IPS-20b (cell line): ENCODE results near the gene CBLB.

Experiments
- H3K27ac ChIP-seq: one replicate; pipeline ENCODE4 v1.5.1; 2013; ENCODE audit warnings: low read length
- H3K27me3 ChIP-seq: 2 replicates; pipeline ENCODE4 v1.6.1; 2013; ENCODE audit warnings: mild to moderate bottlenecking, low read length, inconsistent platforms; ENCODE audit not compliant: insufficient read depth
- H3K36me3 ChIP-seq: 2 replicates; pipeline ENCODE4 v1.6.1; 2013; ENCODE audit warnings: low read depth, mild to moderate bottlenecking, inconsistent platforms, low read length, moderate library complexity; ENCODE audit not compliant: insufficient read depth
- H3K4me1 ChIP-seq: 2 replicates; pipeline ENCODE4 v1.6.1; 2013; ENCODE audit warnings: mild to moderate bottlenecking, control low read depth, inconsistent platforms, low read length, moderate library complexity; ENCODE audit not compliant: insufficient read depth
- H3K4me3 ChIP-seq: 2 replicates; pipeline ENCODE4 v1.5.1; 2013; ENCODE audit warnings: mild to moderate bottlenecking, low read length, inconsistent platforms
- H3K9ac ChIP-seq: 2 replicates; pipeline ENCODE4 v1.6.1; 2013; ENCODE audit warnings: low read depth, mild to moderate bottlenecking, inconsistent platforms, low read length, moderate library complexity
- H3K9me3 ChIP-seq: 2 replicates; pipeline ENCODE4 v1.6.1; 2013; ENCODE audit warnings: mild to moderate bottlenecking, low read depth, low read length, inconsistent platforms; ENCODE audit not compliant: insufficient read depth

CBLB gene

DNA sequence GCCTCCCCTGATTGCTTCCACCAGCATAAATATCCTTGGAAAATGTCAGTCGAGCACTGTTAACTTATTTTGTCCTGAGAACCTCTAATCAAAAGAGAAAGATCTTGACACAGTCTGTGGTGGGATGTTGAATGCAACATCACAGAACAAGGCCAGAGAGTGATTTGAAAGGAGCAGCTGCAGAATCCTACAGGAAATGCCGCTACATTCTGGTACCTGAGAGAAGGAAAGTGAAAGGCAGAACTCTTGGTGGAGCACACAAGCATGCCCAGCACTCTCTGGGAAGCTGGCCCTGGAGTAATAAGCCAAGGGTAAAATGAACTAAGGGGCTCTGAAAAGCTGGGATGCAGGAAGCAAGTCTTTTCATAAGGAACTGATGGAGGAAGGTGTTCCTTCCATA is 75.8 kb downstream of the CBLB start:
- H3K27ac ChIP-seq, result no peak overlapping the region
- peaks cover 17% of the 10 kb centered on the region; the same call in 1 of the 2 replicates for H3K4me1 ChIP-seq
- no peak overlapping the region for H3K9ac ChIP-seq
- H3K9me3 ChIP-seq, result no peaks in the 10 kb centered on the region; the same call in 1 of the 2 replicates
- no peaks in the 10 kb centered on the region for H3K36me3 ChIP-seq
- no peaks in the 10 kb centered on the region for H3K27me3 ChIP-seq
- H3K4me3 ChIP-seq, result no peak overlapping the region

DNA sequence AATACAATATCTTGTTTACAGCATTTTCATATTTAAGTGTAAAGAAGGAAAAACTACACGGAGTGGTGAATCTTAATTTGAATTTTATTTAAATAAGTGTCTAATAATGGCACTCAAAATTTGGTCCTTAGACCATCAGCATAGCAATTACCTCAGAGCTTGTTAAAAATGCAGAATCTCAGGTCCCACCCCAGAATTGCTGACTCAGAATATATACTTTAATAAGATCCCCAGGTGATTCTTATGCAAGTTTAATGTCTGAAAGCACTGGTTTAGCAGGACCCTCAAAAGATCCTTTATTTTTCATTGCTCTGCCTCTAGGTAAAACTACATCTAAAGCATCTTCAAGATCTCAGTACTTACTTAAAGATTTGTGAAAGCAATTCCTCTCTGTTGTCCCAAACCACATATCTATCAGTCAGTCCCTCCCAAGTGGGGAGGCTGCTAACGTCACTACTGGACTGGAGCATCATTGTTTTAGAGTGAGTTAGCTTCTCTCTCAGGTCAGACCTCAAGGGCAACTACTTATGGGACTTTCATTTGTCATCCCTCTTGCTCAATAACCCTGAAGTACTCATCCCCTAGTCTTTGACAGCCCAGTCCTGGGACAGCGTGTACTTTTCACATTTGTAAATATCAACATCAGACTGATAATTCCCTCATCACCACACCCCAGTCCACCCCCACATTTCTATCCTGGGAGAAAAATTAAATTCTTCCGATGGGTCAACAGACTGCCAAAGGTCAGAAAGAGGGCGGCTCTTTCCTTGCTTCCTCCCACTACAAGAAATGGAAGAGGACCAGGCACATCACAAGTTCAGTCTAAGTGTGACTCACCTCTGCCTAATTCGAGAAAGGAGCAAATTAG is 76.7 kb downstream of the CBLB start:
- Histone ChIP-seq H3K27ac (no peak overlapping the region), H3K36me3 (no peaks in the 10 kb centered on the region), H3K27me3 (no peaks in the 10 kb centered on the region), H3K4me3 (no peak overlapping the region), H3K9me3 (no peaks in the 10 kb centered on the region; the same call in 1 of the 2 replicates), H3K4me1 (peaks cover 13% of the 10 kb centered on the region; the same call in 1 of the 2 replicates), H3K9ac (no peak overlapping the region)

DNA sequence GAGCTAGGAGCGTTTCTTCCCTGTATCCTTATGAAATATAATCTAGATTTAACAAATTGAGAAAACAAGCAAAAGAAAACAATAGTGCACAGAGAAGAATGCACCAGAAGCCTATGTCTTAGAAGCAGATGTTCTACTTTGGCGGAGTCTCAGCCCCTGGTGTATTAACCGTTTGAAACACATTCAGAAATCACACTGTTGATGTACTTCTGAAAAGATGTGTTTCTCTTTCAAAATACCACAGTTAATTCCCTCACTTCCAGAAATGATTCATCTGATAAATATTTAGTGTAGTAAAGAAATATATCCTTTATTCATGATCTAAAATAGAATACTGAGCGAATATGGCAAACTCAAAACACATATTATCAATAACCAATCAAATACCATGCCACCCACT is 77.7 kb downstream of the CBLB start:
- H3K9ac ChIP-seq, result no peak overlapping the region
- no peak overlapping the region for H3K4me3 ChIP-seq
- no peaks in the 10 kb centered on the region; the same call in 1 of the 2 replicates for H3K9me3 ChIP-seq
- H3K36me3 ChIP-seq, result no peaks in the 10 kb centered on the region
- H3K4me1 ChIP-seq, result peaks cover 15% of the 10 kb centered on the region; the same call in 1 of the 2 replicates
- H3K27me3 ChIP-seq, result no peaks in the 10 kb centered on the region
- no peak overlapping the region for H3K27ac ChIP-seq

DNA sequence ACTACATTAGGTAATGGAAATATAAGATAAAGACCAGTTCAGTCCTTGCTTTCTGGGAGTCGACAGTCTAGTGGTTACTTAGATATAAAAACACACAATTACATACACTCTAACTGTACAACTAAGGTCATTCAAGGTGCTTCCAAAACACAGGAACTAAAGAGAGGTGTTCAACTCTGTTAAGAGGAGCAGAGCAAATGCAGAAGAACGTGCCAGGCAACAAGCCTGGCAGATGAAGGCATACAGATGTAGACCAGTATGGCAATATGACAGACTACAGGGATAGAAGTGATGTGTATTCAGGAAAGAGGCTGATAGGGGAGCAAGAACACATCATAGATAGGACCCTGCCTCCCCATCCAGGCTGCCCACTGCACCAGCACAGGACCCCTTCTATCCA is 78.3 kb downstream of the CBLB start:
- Histone ChIP-seq H3K9ac (no peak overlapping the region), H3K27me3 (no peaks in the 10 kb centered on the region), H3K9me3 (no peaks in the 10 kb centered on the region), H3K27ac (no peak overlapping the region), H3K4me3 (no peak overlapping the region), H3K4me1 (peaks cover 15% of the 10 kb centered on the region; the same call in 1 of the 2 replicates), H3K36me3 (no peaks in the 10 kb centered on the region)

DNA sequence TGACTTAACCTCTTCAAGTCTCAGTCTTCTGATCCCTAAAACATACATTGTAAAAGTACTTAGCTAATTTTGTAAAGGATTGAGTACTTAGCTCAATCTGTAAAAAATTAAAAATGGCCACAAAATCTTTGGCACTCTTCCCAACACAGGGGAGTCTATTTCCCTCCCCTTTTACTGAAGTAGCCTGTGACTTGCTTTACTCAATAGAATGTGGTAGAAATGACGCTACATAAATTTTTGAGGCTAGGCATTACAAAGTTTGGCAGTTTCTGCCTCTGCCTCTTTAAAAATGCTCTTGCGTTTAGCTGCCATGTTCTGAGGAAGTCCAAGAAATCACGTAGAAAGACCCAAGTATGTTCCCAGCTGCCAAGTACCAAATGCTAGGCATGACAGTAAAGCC is 80.2 kb downstream of the CBLB start:
- Histone ChIP-seq H3K27ac (no peak overlapping the region), H3K36me3 (no peaks in the 10 kb centered on the region), H3K9me3 (no peaks in the 10 kb centered on the region)

DNA sequence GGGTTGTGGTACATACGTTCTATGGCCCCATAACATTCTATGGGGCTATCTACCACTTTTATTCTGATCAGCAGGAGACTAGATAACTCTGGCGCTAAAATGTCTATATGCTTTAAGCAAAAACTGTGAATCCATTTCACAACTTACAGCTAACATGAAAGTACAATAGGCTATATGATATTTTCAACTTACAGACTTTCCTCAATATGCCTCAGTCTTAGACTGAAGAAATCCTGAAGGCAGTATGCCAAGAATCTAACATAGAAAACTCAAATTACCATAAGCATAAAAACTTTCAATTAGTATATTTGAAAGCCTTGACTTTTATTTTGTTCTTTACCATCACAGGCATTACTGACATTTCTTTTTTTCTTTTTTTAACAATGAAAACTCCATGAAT is 81.4 kb downstream of the CBLB start:
- Histone ChIP-seq H3K4me1 (peaks cover 9% of the 10 kb centered on the region; the same call in 1 of the 2 replicates), H3K27ac (no peak overlapping the region), H3K9ac (no peak overlapping the region), H3K27me3 (no peaks in the 10 kb centered on the region), H3K9me3 (no peaks in the 10 kb centered on the region), H3K36me3 (no peaks in the 10 kb centered on the region), H3K4me3 (no peak overlapping the region)

More for the DNA sequence above, 80.2 kb downstream of the CBLB start:
- Histone ChIP-seq H3K9ac (no peak overlapping the region), H3K4me3 (no peak overlapping the region), H3K4me1 (peaks cover 15% of the 10 kb centered on the region; the same call in 1 of the 2 replicates), H3K27me3 (no peaks in the 10 kb centered on the region)

DNA sequence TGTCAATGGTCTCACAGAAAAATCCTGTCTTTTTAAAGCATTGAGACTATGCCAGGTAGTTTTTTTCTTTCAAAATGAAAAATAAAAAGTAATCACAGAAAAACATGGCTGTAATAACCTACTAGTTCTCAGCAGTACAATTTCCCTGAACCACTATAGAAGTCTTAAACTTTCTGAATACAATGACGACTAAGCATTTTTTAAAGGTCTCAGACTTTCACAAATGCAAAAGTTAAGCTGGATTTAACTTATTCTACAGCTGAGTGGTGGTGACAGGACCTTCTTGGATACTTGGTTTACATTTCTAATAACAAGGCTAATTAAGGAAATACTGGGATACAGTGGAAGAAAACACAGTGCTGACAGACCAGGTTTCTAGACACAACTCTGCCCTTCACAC is 81.8 kb downstream of the CBLB start:
- Histone ChIP-seq H3K9ac (no peak overlapping the region), H3K9me3 (no peaks in the 10 kb centered on the region), H3K36me3 (no peaks in the 10 kb centered on the region), H3K4me1 (peaks cover 4% of the 10 kb centered on the region; the same call in 1 of the 2 replicates), H3K4me3 (no peak overlapping the region), H3K27ac (no peak overlapping the region), H3K27me3 (no peaks in the 10 kb centered on the region)

DNA sequence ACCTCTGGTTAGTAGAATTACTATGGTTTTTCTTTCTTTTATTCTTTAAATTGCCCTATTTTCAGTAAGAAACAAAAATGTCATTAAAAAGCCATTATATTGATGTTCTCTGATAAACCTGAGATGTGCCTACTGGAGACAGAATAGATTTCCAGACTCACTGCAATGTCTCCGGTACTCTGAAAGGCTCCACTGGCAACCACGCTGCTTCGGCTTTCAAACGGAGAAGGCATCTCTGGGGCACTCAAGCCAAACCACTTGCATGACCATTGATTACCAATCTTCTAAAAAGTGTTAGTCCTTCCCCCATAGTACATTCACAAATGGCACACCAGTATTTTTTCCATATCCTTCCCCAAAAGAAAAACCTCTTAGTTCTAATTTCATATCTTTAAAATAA is 82.6 kb downstream of the CBLB start:
- no peaks in the 10 kb centered on the region for H3K36me3 ChIP-seq
- H3K27ac ChIP-seq, result no peak overlapping the region
- H3K9me3 ChIP-seq, result no peaks in the 10 kb centered on the region
- H3K4me3 ChIP-seq, result no peak overlapping the region
- H3K4me1 ChIP-seq, result peaks cover 4% of the 10 kb centered on the region; the same call in 1 of the 2 replicates
- H3K9ac ChIP-seq, result no peak overlapping the region
- H3K27me3 ChIP-seq, result no peaks in the 10 kb centered on the region

DNA sequence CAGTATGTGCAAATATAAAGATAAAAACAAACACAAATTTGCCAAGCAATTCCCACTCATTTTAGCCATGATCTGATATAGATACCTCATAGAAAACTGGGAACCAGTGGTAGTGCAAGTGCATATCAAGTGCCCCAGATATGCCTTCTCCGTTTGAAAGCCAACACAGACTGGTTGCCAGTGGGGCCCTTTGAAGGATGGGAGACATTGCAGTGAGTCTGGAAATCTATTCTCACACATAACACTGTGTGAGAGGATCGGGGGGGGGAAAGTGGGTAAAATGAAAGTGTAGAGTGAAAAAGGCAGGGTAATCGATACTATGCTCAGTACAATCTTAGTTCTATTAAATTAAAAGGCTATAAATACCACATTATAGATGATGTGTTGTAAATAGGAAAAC is 83.0 kb downstream of the CBLB start:
- Histone ChIP-seq H3K27me3 (no peaks in the 10 kb centered on the region), H3K9ac (no peak overlapping the region), H3K27ac (no peak overlapping the region), H3K36me3 (no peaks in the 10 kb centered on the region), H3K4me1 (peaks cover 4% of the 10 kb centered on the region; the same call in 1 of the 2 replicates), H3K4me3 (no peak overlapping the region), H3K9me3 (no peaks in the 10 kb centered on the region)

DNA sequence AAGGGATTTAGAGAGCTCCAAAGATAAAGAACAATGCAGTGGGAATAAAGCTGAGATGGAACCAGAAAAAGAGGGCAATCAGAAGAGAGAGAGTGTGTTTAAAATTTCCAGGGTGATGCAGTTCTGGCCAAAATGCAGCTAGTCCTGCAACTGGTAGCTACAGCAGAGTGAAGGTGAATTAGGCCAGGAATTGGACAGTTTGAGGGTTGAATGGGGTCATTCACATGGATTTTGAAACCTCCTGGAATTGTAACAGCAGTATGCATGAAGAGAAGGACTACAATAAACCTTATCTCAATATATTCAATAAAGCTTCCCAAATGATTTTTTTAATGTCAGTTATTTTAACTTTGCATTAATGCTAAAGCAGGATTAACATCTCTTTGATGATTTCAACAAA is 85.2 kb downstream of the CBLB start:
- Histone ChIP-seq H3K36me3 (no peaks in the 10 kb centered on the region), H3K4me3 (no peak overlapping the region), H3K9me3 (no peaks in the 10 kb centered on the region), H3K9ac (no peak overlapping the region), H3K4me1 (peaks cover 4% of the 10 kb centered on the region; the same call in 1 of the 2 replicates), H3K27ac (no peak overlapping the region), H3K27me3 (no peaks in the 10 kb centered on the region)

DNA sequence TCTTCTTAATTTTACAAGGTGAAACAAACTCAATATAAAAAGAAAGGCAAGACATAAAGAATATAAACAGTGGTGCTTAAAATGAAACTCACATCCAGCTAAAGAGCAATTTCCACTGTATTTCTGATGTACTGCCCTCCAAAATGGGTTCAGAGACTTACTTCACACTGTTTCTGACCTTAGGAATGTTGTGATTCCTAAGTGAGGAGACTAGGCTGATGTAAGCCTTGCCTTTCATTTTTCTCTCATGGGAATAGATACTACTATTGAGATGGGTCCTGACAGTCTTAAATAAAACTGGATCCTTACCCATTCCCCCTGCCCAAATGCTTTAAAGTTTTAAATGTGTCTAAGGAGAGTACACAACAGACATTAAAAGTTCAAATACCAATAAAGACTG is 86.9 kb downstream of the CBLB start:
- no peak overlapping the region for H3K27ac ChIP-seq
- H3K4me3 ChIP-seq, result no peak overlapping the region
- H3K36me3 ChIP-seq, result no peaks in the 10 kb centered on the region
- H3K9me3 ChIP-seq, result no peaks in the 10 kb centered on the region
- H3K9ac ChIP-seq, result no peak overlapping the region
- no peaks in the 10 kb centered on the region for H3K4me1 ChIP-seq
- H3K27me3 ChIP-seq, result no peaks in the 10 kb centered on the region

DNA sequence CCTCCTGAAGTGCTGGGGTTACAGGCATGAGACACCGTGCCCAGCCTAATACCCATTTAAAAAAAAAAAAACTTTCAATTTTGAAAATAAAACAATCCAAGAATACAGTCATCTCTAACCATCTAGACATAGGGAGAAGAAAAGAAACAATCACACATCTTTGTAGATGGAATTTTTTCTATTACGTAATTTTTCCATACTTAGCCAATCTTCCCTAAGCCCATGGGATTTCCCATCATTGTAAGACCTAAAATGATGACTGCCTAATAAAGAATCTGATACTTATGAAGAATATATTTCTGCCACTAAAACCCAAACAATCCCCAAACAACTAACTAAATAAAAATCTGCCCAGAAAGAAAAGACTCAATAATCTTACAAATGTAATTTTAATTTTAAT is 88.7 kb downstream of the CBLB start:
- no peak overlapping the region for H3K9ac ChIP-seq
- H3K27me3 ChIP-seq, result no peaks in the 10 kb centered on the region
- H3K9me3 ChIP-seq, result no peaks in the 10 kb centered on the region
- no peak overlapping the region for H3K4me3 ChIP-seq
- no peaks in the 10 kb centered on the region for H3K4me1 ChIP-seq
- H3K27ac ChIP-seq, result no peak overlapping the region
- H3K36me3 ChIP-seq, result no peaks in the 10 kb centered on the region
